ENCODE data around the gene PIAS4. TPM values are rescaled to one million over a fixed set of nuclear protein-coding genes. Genes with fewer than 3 reads are reported as not detected.

The PIAS4 gene
- total and polyA plus RNA-seq, 10 of the 15 experiments (the other 5 are each of a cell fraction or from before 2014, with no cell fraction given): 0.13 to 25.1 (median 11.3) TPM

GRCh38 chr19:4088975-4089374 lies 81.4 kb downstream of the PIAS4 start:
- intact Hi-C loops (cut with micrococcal nuclease; ENCODE audit: unreplicated experiment) (no loop called here), in situ Hi-C loops (cut with MboI) (no loop called here)
- Histone ChIP-seq H3K9ac (ENCODE audit: control insufficient read depth, insufficient read depth, low read length) (peak overlapping the region; percentile 58; the same call in 1 of the 2 replicates), H3K27ac (ENCODE audit: control insufficient read depth, insufficient read depth) (peak overlapping the region; percentile 27), H3K4me1 (ENCODE audit: control insufficient read depth, insufficient read depth, low read length) (peaks cover 14% of the 10 kb centered on the region), H3K36me3 (ENCODE audit: control insufficient read depth in 2 of 2, insufficient read depth in 2 of 2, low read length in 1 of 2) (no peaks in the 10 kb centered on the region; a peak in 2 of 4 replicates), H3K4me3 (no peak overlapping the region), H2AFZ (ENCODE audit: control insufficient read depth, low read depth, low read length) (peak overlapping the region; percentile 44), H3K4me2 (ENCODE audit: control insufficient read depth, insufficient read depth) (0 out of 2 replicates have a peak overlapping the region, but pooled peaks have one; percentile 31), H3K79me2 (ENCODE audit: control insufficient read depth, insufficient read depth, low read length) (no peaks in the 10 kb centered on the region), H4K20me1 (ENCODE audit: control insufficient read depth, insufficient read depth) (no peaks in the 10 kb centered on the region), H3K9me3 (replicated peaks; ENCODE audit: control insufficient read depth, insufficient read depth, low read length) (no peaks in the 10 kb centered on the region), H3K27me3 (replicated peaks in 1 of 2; ENCODE audit: control insufficient read depth in 2 of 2, insufficient read depth in 2 of 2, low read length in 1 of 2) (no peaks in the 10 kb centered on the region)
- ChIA-PET SMC1A (ENCODE audit: uncharacterized antibody, unreplicated experiment) (no interaction called here), CTCF (interaction anchor here (1.3 kb wide), 1 partner anchor 119 kb away, joined by 3 read pairs; no protein-coding TSS in a partner anchor), POLR2A (interaction anchor here (0.6 kb wide), 1 partner anchor 279 kb away, joined by 4 read pairs; no protein-coding TSS in a partner anchor), RAD21 (ENCODE audit: unreplicated experiment) (interaction anchor here (1.0 kb wide), 1 partner anchor 20 kb away, joined by 3 read pairs; no protein-coding TSS in a partner anchor)
- DNase-seq (ENCODE audit: low read depth, low spot score): no peak
- TF ChIP-seq CHD2 (IDR thresholded peaks at IDR 0.05; ENCODE audit: borderline replicate concordance, low read depth, low read length) (no peak), PML (IDR thresholded peaks at IDR 0.05; ENCODE audit: low read length) (no peak), SREBF2 (IDR thresholded peaks at IDR 0.05; ENCODE audit: low read length) (no peak), TCF12 (IDR thresholded peaks at IDR 0.05; ENCODE audit: low read depth, low read length) (no peak), TARDBP (IDR thresholded peaks at IDR 0.05; ENCODE audit: borderline replicate concordance) (no peak), PRDM15 (CRISPR knock-in tag; IDR thresholded peaks at IDR 0.05) (no peak), DPF2 (IDR thresholded peaks at IDR 0.05) (no peak), SMC3 (IDR thresholded peaks at IDR 0.05; ENCODE audit: borderline replicate concordance, low read length) (no peak), SMAD1 (IDR thresholded peaks at IDR 0.05; ENCODE audit: low read depth, partially characterized antibody) (no peak), RUNX3 (IDR thresholded peaks at IDR 0.05; ENCODE audit: low read length) (no peak), HDAC2 (IDR thresholded peaks at IDR 0.05) (no peak), IRF3 (IDR thresholded peaks at IDR 0.05) (no peak), IKZF2 (IDR thresholded peaks at IDR 0.05) (no peak), STAT3 (IDR thresholded peaks at IDR 0.05; ENCODE audit: low read depth, low read length) (no peak), CEBPB (IDR thresholded peaks at IDR 0.05; ENCODE audit: borderline replicate concordance in 1 of 2, low read depth in 2 of 2, low read length in 2 of 2) (no peak), SMARCA5 (IDR thresholded peaks at IDR 0.05) (no peak), BRCA1 (IDR thresholded peaks at IDR 0.05; ENCODE audit: low read depth, low read length) (no peak)
- TF ChIP-seq, protein P1, sequence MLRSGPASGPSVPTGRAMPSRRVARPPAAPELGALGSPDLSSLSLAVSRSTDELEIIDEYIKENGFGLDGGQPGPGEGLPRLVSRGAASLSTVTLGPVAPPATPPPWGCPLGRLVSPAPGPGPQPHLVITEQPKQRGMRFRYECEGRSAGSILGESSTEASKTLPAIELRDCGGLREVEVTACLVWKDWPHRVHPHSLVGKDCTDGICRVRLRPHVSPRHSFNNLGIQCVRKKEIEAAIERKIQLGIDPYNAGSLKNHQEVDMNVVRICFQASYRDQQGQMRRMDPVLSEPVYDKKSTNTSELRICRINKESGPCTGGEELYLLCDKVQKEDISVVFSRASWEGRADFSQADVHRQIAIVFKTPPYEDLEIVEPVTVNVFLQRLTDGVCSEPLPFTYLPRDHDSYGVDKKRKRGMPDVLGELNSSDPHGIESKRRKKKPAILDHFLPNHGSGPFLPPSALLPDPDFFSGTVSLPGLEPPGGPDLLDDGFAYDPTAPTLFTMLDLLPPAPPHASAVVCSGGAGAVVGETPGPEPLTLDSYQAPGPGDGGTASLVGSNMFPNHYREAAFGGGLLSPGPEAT (IDR thresholded peaks at IDR 0.05; ENCODE audit: low read depth): no peak
- TF ChIP-seq, protein P2, sequence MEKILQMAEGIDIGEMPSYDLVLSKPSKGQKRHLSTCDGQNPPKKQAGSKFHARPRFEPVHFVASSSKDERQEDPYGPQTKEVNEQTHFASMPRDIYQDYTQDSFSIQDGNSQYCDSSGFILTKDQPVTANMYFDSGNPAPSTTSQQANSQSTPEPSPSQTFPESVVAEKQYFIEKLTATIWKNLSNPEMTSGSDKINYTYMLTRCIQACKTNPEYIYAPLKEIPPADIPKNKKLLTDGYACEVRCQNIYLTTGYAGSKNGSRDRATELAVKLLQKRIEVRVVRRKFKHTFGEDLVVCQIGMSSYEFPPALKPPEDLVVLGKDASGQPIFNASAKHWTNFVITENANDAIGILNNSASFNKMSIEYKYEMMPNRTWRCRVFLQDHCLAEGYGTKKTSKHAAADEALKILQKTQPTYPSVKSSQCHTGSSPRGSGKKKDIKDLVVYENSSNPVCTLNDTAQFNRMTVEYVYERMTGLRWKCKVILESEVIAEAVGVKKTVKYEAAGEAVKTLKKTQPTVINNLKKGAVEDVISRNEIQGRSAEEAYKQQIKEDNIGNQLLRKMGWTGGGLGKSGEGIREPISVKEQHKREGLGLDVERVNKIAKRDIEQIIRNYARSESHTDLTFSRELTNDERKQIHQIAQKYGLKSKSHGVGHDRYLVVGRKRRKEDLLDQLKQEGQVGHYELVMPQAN (conservative IDR thresholded peaks at IDR 0.05): no peak
- FAIRE-seq: no peak
- WGBS (ENCODE audit: insufficient coverage, insufficient replicate concordance, low lambda C conversion rate, missing lambda C conversion rate): 88% methylated on average over 2 of the region's 2 CpGs
- no peak for ATAC-seq
- no TSS peak for BruUV-seq (replicated peaks)
